Muscle layer of duodenum (tissue), 2 donors: ENCODE measurements around the gene KCNT1.

ENCODE experiments used
- H3K27ac ChIP-seq: one replicate; pipeline ENCODE4 v1.7.0; 2013; ENCODE audit warnings: mild to moderate bottlenecking, low read length
- H3K27me3 ChIP-seq: one replicate; pipeline ENCODE4 v1.7.0; 2013; ENCODE audit warnings: low read depth, mild to moderate bottlenecking, control low read depth, low read length
- H3K36me3 ChIP-seq, 2 donors: one replicate each; pipeline ENCODE4 v1.7.0; 2013; ENCODE audit warnings: low read length in 2 of 2, control low read depth in 1 of 2, mild to moderate bottlenecking in 1 of 2; ENCODE audit not compliant: insufficient read depth in 2 of 2, control insufficient read depth in 1 of 2
- H3K4me1 ChIP-seq, 2 donors: one replicate each; pipeline ENCODE4 v1.7.0; 2013; ENCODE audit warnings: low read length in 2 of 2, mild to moderate bottlenecking in 2 of 2, control low read depth in 1 of 2, moderate library complexity in 1 of 2; ENCODE audit not compliant: insufficient read depth in 2 of 2, control insufficient read depth in 1 of 2
- H3K4me3 ChIP-seq, 2 donors: one replicate each; pipeline ENCODE4 v1.7.0; 2013; ENCODE audit warnings: low read length in 2 of 2, low read depth in 1 of 2, mild to moderate bottlenecking in 1 of 2
- H3K9me3 ChIP-seq, 2 donors: one replicate each; pipeline ENCODE4 v1.7.0; 2013; ENCODE audit warnings: low read length in 2 of 2, control low read depth in 1 of 2, mild to moderate bottlenecking in 1 of 2; ENCODE audit not compliant: control insufficient read depth in 1 of 2
- donor health status: healthy.

KCNT1 gene

GRCh38 chr9:135813671-135814290 lies 111.8 kb downstream of the KCNT1 start:
- no peak overlapping the region for H3K27ac ChIP-seq
- H3K9me3 ChIP-seq = no peaks in the 10 kb centered on the region
- peaks cover 45 to 85% of the 10 kb centered on the region in 2 donors for H3K36me3 ChIP-seq
- no peaks in the 10 kb centered on the region for H3K4me1 ChIP-seq
- H3K27me3 ChIP-seq = no peaks in the 10 kb centered on the region
- H3K4me3 ChIP-seq = no peak overlapping the region

GRCh38 chr9:135814421-135815095 lies 112.6 kb downstream of the KCNT1 start:
- Histone ChIP-seq H3K9me3 (no peaks in the 10 kb centered on the region), H3K27me3 (no peaks in the 10 kb centered on the region), H3K36me3 (peaks cover 45 to 88% of the 10 kb centered on the region in 2 donors)

GRCh38 chr9:135815413-135815812 lies 113.4 kb downstream of the KCNT1 start:
- H3K4me3 ChIP-seq = no peak overlapping the region
- no peak overlapping the region for H3K27ac ChIP-seq
- no peaks in the 10 kb centered on the region for H3K27me3 ChIP-seq
- H3K4me1 ChIP-seq = no peaks in the 10 kb centered on the region
- peaks cover 41 to 86% of the 10 kb centered on the region in 2 donors for H3K36me3 ChIP-seq
- no peaks in the 10 kb centered on the region for H3K9me3 ChIP-seq

More at GRCh38 chr9:135814421-135815095, 112.6 kb downstream of the KCNT1 start:
- Histone ChIP-seq H3K4me3 (no peak overlapping the region), H3K27ac (no peak overlapping the region), H3K4me1 (no peaks in the 10 kb centered on the region)

- Histone ChIP-seq H3K27me3 (no peaks in the 10 kb centered on the region), H3K4me3 (no peak overlapping the region), H3K27ac (no peak overlapping the region), H3K4me1 (no peaks in the 10 kb centered on the region), H3K9me3 (no peaks in the 10 kb centered on the region), H3K36me3 (peaks cover 42 to 86% of the 10 kb centered on the region in 2 donors)
Observed at GRCh38 chr9:135815830-135816650, 114.1 kb downstream of the KCNT1 start.

GRCh38 chr9:135816651-135816970 lies 114.6 kb downstream of the KCNT1 start:
- no peaks in the 10 kb centered on the region for H3K4me1 ChIP-seq
- H3K36me3 ChIP-seq = peaks cover 42 to 86% of the 10 kb centered on the region in 2 donors
- H3K4me3 ChIP-seq = no peak overlapping the region
- no peak overlapping the region for H3K27ac ChIP-seq
- H3K27me3 ChIP-seq = no peaks in the 10 kb centered on the region
- no peaks in the 10 kb centered on the region for H3K9me3 ChIP-seq

GRCh38 chr9:135817951-135818717 lies 116.1 kb downstream of the KCNT1 start:
- no peak overlapping the region for H3K27ac ChIP-seq
- peaks cover 49 to 93% of the 10 kb centered on the region in 2 donors for H3K36me3 ChIP-seq
- H3K4me3 ChIP-seq = no peak overlapping the region
- H3K9me3 ChIP-seq = no peaks in the 10 kb centered on the region
- H3K27me3 ChIP-seq = no peaks in the 10 kb centered on the region
- no peaks in the 10 kb centered on the region for H3K4me1 ChIP-seq

- no peaks in the 10 kb centered on the region for H3K4me1 ChIP-seq
- H3K9me3 ChIP-seq = no peaks in the 10 kb centered on the region
- no peaks in the 10 kb centered on the region for H3K27me3 ChIP-seq
- no peak overlapping the region for H3K27ac ChIP-seq
- peaks cover 54 to 94% of the 10 kb centered on the region in 2 donors for H3K36me3 ChIP-seq
- no peak overlapping the region for H3K4me3 ChIP-seq
Observed at GRCh38 chr9:135818718-135819475, 116.9 kb downstream of the KCNT1 start.

GRCh38 chr9:135819905-135820304 lies 117.9 kb downstream of the KCNT1 start:
- H3K4me3 ChIP-seq = no peak overlapping the region
- H3K4me1 ChIP-seq = no peaks in the 10 kb centered on the region
- H3K36me3 ChIP-seq = peaks cover 46 to 89% of the 10 kb centered on the region in 2 donors
- no peaks in the 10 kb centered on the region for H3K9me3 ChIP-seq
- no peak overlapping the region for H3K27ac ChIP-seq
- no peaks in the 10 kb centered on the region for H3K27me3 ChIP-seq

GRCh38 chr9:135820661-135821060 lies 118.7 kb downstream of the KCNT1 start:
- Histone ChIP-seq H3K9me3 (no peaks in the 10 kb centered on the region), H3K4me1 (no peaks in the 10 kb centered on the region), H3K36me3 (peaks cover 43 to 83% of the 10 kb centered on the region in 2 donors), H3K4me3 (no peak overlapping the region), H3K27me3 (no peaks in the 10 kb centered on the region), H3K27ac (no peak overlapping the region)

- Histone ChIP-seq H3K36me3 (peaks cover 38 to 83% of the 10 kb centered on the region in 2 donors), H3K4me3 (no peak overlapping the region), H3K27ac (no peak overlapping the region), H3K27me3 (no peaks in the 10 kb centered on the region), H3K4me1 (no peaks in the 10 kb centered on the region), H3K9me3 (no peaks in the 10 kb centered on the region)
Observed at GRCh38 chr9:135821116-135821515, 119.1 kb downstream of the KCNT1 start.
